VCaP (cell line): ENCODE results near the gene CLIP2.
A peak's percentile ranks its signal among the peaks of the same experiment; 100 is the strongest.

Source experiments
- H3K27ac ChIP-seq: fragments of 450-650 bp; 2 replicates; pipeline ENCODE4 v1.5.1; 2017
- CTCF ChIP-seq: fragments of 450-650 bp; conservative IDR thresholded peaks from 2 replicates; pipeline ENCODE4 v1.5.1; 2017; ENCODE audit warnings: mild to moderate bottlenecking, moderate library complexity

The CLIP2 gene

GRCh38 chr7:74253835-74254128, 35.4 kb upstream of the CLIP2 start:
- peak overlapping the region; percentile 99 for H3K27ac ChIP-seq
- no peak for TF ChIP-seq CTCF

GRCh38 chr7:74254129-74254857, 34.9 kb upstream of the CLIP2 start, which contains the start of gene RFC2:
Gene RFC2 (minus strand): TSS chr7:74254399. CDS start chr7:74254383, 16 bp downstream.
- 0 out of 2 replicates have a peak, but pooled peaks have one; percentile 8 for TF ChIP-seq CTCF
- H3K27ac ChIP-seq: peak within 1 kb of the TSS; percentile 99

- no peak for TF ChIP-seq CTCF
- peak overlapping the region; percentile 99 for H3K27ac ChIP-seq
These were observed 34.3 kb upstream of the CLIP2 start for GRCh38 chr7:74254858-74255379.

GRCh38 chr7:74255461-74255860, 33.7 kb upstream of the CLIP2 start:
- peak overlapping the region; percentile 99 for H3K27ac ChIP-seq

- peak overlapping the region; percentile 99 for H3K27ac ChIP-seq
- no peak for TF ChIP-seq CTCF
These were observed 32.5 kb upstream of the CLIP2 start for GRCh38 chr7:74256491-74257408.

GRCh38 chr7:74258639-74259038, 30.6 kb upstream of the CLIP2 start:
- no peak for TF ChIP-seq CTCF
- H3K27ac ChIP-seq: peak overlapping the region; percentile 67

GRCh38 chr7:74262639-74263398, 26.4 kb upstream of the CLIP2 start:
- H3K27ac ChIP-seq: no peak overlapping the region
- no peak for TF ChIP-seq CTCF
